OCI-LY1 (cell line): Measurements from ENCODE around the gene DCHS1.

Source experiments
- CTCF ChIP-seq: fragments of 200-600 bp; sonication (generic), shearing (Covaris generic); IDR thresholded peaks from 2 replicates; pipeline ENCODE4 v1.5.1; 2017; ENCODE audit warnings: mild to moderate bottlenecking, antibody characterized with exemption, low read length, moderate library complexity, mixed read lengths
- EZH2 ChIP-seq: fragments of 200-600 bp; sonication (generic), shearing (Covaris generic); IDR thresholded peaks from 2 replicates; pipeline ENCODE4 v1.8.0; 2017; ENCODE audit warnings: borderline replicate concordance, mixed run types, mild to moderate bottlenecking, antibody characterized with exemption, low read length, moderate library complexity, mixed read lengths

DNA sequence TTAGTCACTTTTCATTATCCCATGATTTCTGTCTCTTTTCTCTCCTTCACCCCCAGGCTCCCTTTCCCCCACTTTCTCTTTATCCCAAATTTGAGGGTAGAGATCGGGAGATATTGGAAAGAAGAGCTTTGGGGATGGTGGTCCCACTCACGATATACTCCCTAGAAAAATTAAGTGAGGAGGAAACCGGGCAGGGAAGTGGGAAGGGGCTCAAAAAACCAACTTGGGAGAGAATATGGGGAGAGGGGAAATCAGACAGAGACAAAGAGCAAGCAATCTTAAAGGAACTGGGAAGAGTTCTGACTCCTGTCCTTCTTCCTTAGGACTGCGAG is 941 bp upstream of the DCHS1 start:
- TF ChIP-seq CTCF (no peak), EZH2 (no peak)
